ENCODE measurements around the gene PRELID2. TPM values are rescaled to one million over a fixed set of nuclear protein-coding genes. Genes with fewer than 3 reads are reported as not detected.

PRELID2 gene
- total RNA-seq, 2 experiments from 2014 or later, result 3.2 to 3.3 TPM

- intact Hi-C loops (cut with DNase I, micrococcal nuclease), result no loop called here
- no peak overlapping the region for H3K4me3 Mint-ChIP-seq
- ATAC-seq, result no peak
- no peaks in the 10 kb centered on the region for H3K4me1 Mint-ChIP-seq
- no peak for DNase-seq
- POLR2A ChIA-PET, result no interaction called here
- H3K9me3 Mint-ChIP-seq (ENCODE audit: low read depth), result no peaks in the 10 kb centered on the region
- no peaks in the 10 kb centered on the region for H3K36me3 Mint-ChIP-seq (ENCODE audit: low read depth)
- H3K27ac Mint-ChIP-seq, result no peak overlapping the region
- CTCF ChIA-PET, result interaction anchor here (1.1 kb wide), 1 partner anchor 33 kb away, joined by 3 read pairs; no protein-coding TSS in a partner anchor
- peaks cover 3% of the 10 kb centered on the region for H3K27me3 Mint-ChIP-seq
Observed at GRCh38 chr5:145792840-145793239, 42.3 kb downstream of the PRELID2 start.

GRCh38 chr5:145791866-145792265 lies 43.3 kb downstream of the PRELID2 start:
- ChIA-PET POLR2A (no interaction called here), CTCF (interaction anchor here (0.9 to 1.1 kb wide), 2 partner anchors 9 to 34 kb away, joined by 3 read pairs; no protein-coding TSS in a partner anchor)
- Mint-ChIP-seq H3K4me1 (no peaks in the 10 kb centered on the region), H3K27me3 (peaks cover 3% of the 10 kb centered on the region), H3K4me3 (no peak overlapping the region), H3K9me3 (ENCODE audit: low read depth) (no peaks in the 10 kb centered on the region), H3K36me3 (ENCODE audit: low read depth) (no peaks in the 10 kb centered on the region), H3K27ac (no peak overlapping the region)
- ATAC-seq (no peak), DNase-seq (no peak)
- intact Hi-C loops (cut with DNase I, micrococcal nuclease), result no loop called here

GRCh38 chr5:145787996-145788395 lies 47.1 kb downstream of the PRELID2 start:
- DNase-seq (no peak), ATAC-seq (no peak)
- no peaks in the 10 kb centered on the region for H3K9me3 Mint-ChIP-seq (ENCODE audit: low read depth)
- ChIA-PET POLR2A (no interaction called here), CTCF (interaction anchor here (0.6 kb wide), 1 partner anchor 11 kb away, joined by 3 read pairs; no protein-coding TSS in a partner anchor)
- no peaks in the 10 kb centered on the region for H3K4me1 Mint-ChIP-seq
- intact Hi-C loops (cut with DNase I, micrococcal nuclease), result no loop called here
- no peaks in the 10 kb centered on the region for H3K36me3 Mint-ChIP-seq (ENCODE audit: low read depth)
- H3K4me3 Mint-ChIP-seq, result no peak overlapping the region
- H3K27me3 Mint-ChIP-seq, result peaks cover 3% of the 10 kb centered on the region
- H3K27ac Mint-ChIP-seq, result no peak overlapping the region

- H3K4me1 Mint-ChIP-seq, result no peaks in the 10 kb centered on the region
- H3K27ac Mint-ChIP-seq, result no peak overlapping the region
- POLR2A ChIA-PET, result no interaction called here
- H3K27me3 Mint-ChIP-seq, result peaks cover 3% of the 10 kb centered on the region
- ATAC-seq (no peak), DNase-seq (no peak)
- CTCF ChIA-PET, result interaction anchor here (0.6 kb wide), 1 partner anchor 11 kb away, joined by 3 read pairs; no protein-coding TSS in a partner anchor
- intact Hi-C loops (cut with DNase I, micrococcal nuclease), result no loop called here
- no peaks in the 10 kb centered on the region for H3K36me3 Mint-ChIP-seq (ENCODE audit: low read depth)
- no peaks in the 10 kb centered on the region for H3K9me3 Mint-ChIP-seq (ENCODE audit: low read depth)
- H3K4me3 Mint-ChIP-seq, result no peak overlapping the region
Observed at GRCh38 chr5:145787507-145787906, 47.6 kb downstream of the PRELID2 start.

- Mint-ChIP-seq H3K4me1 (no peaks in the 10 kb centered on the region), H3K27ac (no peak overlapping the region), H3K36me3 (ENCODE audit: low read depth) (no peaks in the 10 kb centered on the region), H3K27me3 (peaks cover 3% of the 10 kb centered on the region), H3K4me3 (no peak overlapping the region), H3K9me3 (ENCODE audit: low read depth) (no peaks in the 10 kb centered on the region)
- intact Hi-C loops (cut with DNase I, micrococcal nuclease), result no loop called here
- ChIA-PET POLR2A (no interaction called here), CTCF (interaction anchor here (1.2 kb wide), 1 partner anchor 9 kb away, joined by 4 read pairs; no protein-coding TSS in a partner anchor)
- DNase-seq (no peak), ATAC-seq (no peak)
Observed at GRCh38 chr5:145787001-145787400, 48.1 kb downstream of the PRELID2 start.

- CTCF ChIA-PET, result no interaction called here
- POLR2A ChIA-PET, result no interaction called here
- intact Hi-C loops (cut with DNase I, micrococcal nuclease), result no loop called here
- ATAC-seq (no peak), DNase-seq (no peak)
- Mint-ChIP-seq H3K4me1 (no peaks in the 10 kb centered on the region), H3K27me3 (no peaks in the 10 kb centered on the region), H3K27ac (no peak overlapping the region), H3K9me3 (ENCODE audit: low read depth) (no peaks in the 10 kb centered on the region), H3K36me3 (ENCODE audit: low read depth) (no peaks in the 10 kb centered on the region), H3K4me3 (no peak overlapping the region)
Observed at GRCh38 chr5:145780982-145781381, 54.2 kb downstream of the PRELID2 start.

GRCh38 chr5:145778144-145778900 lies 56.8 kb downstream of the PRELID2 start:
- no peak overlapping the region for H3K27ac Mint-ChIP-seq
- H3K9me3 Mint-ChIP-seq (ENCODE audit: low read depth), result no peaks in the 10 kb centered on the region
- no peak overlapping the region for H3K4me3 Mint-ChIP-seq
- no peak for ATAC-seq
- no peaks in the 10 kb centered on the region for H3K4me1 Mint-ChIP-seq
- H3K27me3 Mint-ChIP-seq, result no peaks in the 10 kb centered on the region
- intact Hi-C loops (cut with DNase I, micrococcal nuclease), result no loop called here
- ChIA-PET CTCF (interaction anchor here (0.5 to 1.0 kb wide), 2 partner anchors 8 to 23 kb away, joined by 3 to 4 read pairs; no protein-coding TSS in a partner anchor), POLR2A (no interaction called here)
- H3K36me3 Mint-ChIP-seq (ENCODE audit: low read depth), result no peaks in the 10 kb centered on the region
- DNase-seq, result no peak

GRCh38 chr5:145777445-145778063 lies 57.6 kb downstream of the PRELID2 start:
- H3K4me1 Mint-ChIP-seq, result no peaks in the 10 kb centered on the region
- ATAC-seq (no peak), DNase-seq (no peak)
- no peak overlapping the region for H3K4me3 Mint-ChIP-seq
- ChIA-PET POLR2A (no interaction called here), CTCF (interaction anchor here (1.0 kb wide), 1 partner anchor 9 kb away, joined by 4 read pairs; no protein-coding TSS in a partner anchor)
- H3K9me3 Mint-ChIP-seq (ENCODE audit: low read depth), result no peaks in the 10 kb centered on the region
- no peak overlapping the region for H3K27ac Mint-ChIP-seq
- H3K36me3 Mint-ChIP-seq (ENCODE audit: low read depth), result no peaks in the 10 kb centered on the region
- intact Hi-C loops (cut with DNase I, micrococcal nuclease), result no loop called here
- no peaks in the 10 kb centered on the region for H3K27me3 Mint-ChIP-seq

GRCh38 chr5:145776886-145777285 lies 58.3 kb downstream of the PRELID2 start:
- ChIA-PET POLR2A (no interaction called here), CTCF (no interaction called here)
- H3K27ac Mint-ChIP-seq, result no peak overlapping the region
- intact Hi-C loops (cut with DNase I, micrococcal nuclease), result no loop called here
- H3K9me3 Mint-ChIP-seq (ENCODE audit: low read depth), result no peaks in the 10 kb centered on the region
- no peaks in the 10 kb centered on the region for H3K27me3 Mint-ChIP-seq
- no peaks in the 10 kb centered on the region for H3K36me3 Mint-ChIP-seq (ENCODE audit: low read depth)
- no peak overlapping the region for H3K4me3 Mint-ChIP-seq
- ATAC-seq, result no peak
- DNase-seq, result no peak
- no peaks in the 10 kb centered on the region for H3K4me1 Mint-ChIP-seq

GRCh38 chr5:145775893-145776444 lies 59.2 kb downstream of the PRELID2 start:
- intact Hi-C loops (cut with DNase I, micrococcal nuclease), result no loop called here
- H3K9me3 Mint-ChIP-seq (ENCODE audit: low read depth), result peaks cover 3% of the 10 kb centered on the region
- H3K27me3 Mint-ChIP-seq, result no peaks in the 10 kb centered on the region

GRCh38 chr5:145775411-145775810 lies 59.7 kb downstream of the PRELID2 start:
- intact Hi-C loops (cut with DNase I, micrococcal nuclease), result no loop called here
- DNase-seq (no peak), ATAC-seq (no peak)
- H3K4me1 Mint-ChIP-seq, result no peaks in the 10 kb centered on the region
- H3K9me3 Mint-ChIP-seq (ENCODE audit: low read depth), result peaks cover 3% of the 10 kb centered on the region
- H3K27me3 Mint-ChIP-seq, result no peaks in the 10 kb centered on the region
- ChIA-PET POLR2A (no interaction called here), CTCF (interaction anchor here (0.9 kb wide), 1 partner anchor 51 kb away, joined by 3 read pairs; no protein-coding TSS in a partner anchor)
- H3K27ac Mint-ChIP-seq, result no peak overlapping the region
- H3K4me3 Mint-ChIP-seq, result no peak overlapping the region
- H3K36me3 Mint-ChIP-seq (ENCODE audit: low read depth), result no peaks in the 10 kb centered on the region

More at GRCh38 chr5:145775893-145776444, 59.2 kb downstream of the PRELID2 start:
- CTCF ChIA-PET, result interaction anchor here (0.9 kb wide), 1 partner anchor 50 kb away, joined by 3 read pairs; no protein-coding TSS in a partner anchor
- ATAC-seq (no peak), DNase-seq (no peak)
- Mint-ChIP-seq H3K4me3 (no peak overlapping the region), H3K27ac (no peak overlapping the region), H3K4me1 (no peaks in the 10 kb centered on the region), H3K36me3 (ENCODE audit: low read depth) (no peaks in the 10 kb centered on the region)
- POLR2A ChIA-PET, result no interaction called here
